Ramos (cell line): ENCODE measurements around the gene PARD6B.

ENCODE experiments used
- in situ Hi-C: fragments of 300-500 bp; cut with MboI; formaldehyde crosslinking; loops from one replicate; pipeline ENCODE4 v1.14.3; 2022; ENCODE audit warnings: low sequenced_read_pairs; ENCODE audit not compliant: unreplicated experiment

PARD6B gene

DNA sequence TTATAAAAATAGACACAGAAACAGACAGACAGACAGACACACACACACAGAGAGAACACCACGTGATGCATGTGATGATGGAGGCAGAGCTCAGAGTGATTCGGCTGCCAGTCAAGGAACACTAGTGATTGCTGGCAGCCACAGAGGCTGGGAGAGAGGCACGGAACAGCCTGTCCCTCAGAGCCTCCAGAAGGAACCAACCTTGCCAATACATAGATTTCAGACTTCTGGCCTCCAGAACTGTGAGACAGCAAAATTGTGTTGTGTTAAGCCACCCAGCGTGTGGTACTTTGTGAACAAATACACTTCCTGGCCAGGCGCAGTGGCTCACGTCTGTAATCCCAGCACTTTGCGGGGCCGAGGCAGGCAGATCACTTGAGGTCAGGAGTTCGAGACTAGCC is 9.5 kb upstream of the PARD6B start:
- in situ Hi-C loops: no loop called here

DNA sequence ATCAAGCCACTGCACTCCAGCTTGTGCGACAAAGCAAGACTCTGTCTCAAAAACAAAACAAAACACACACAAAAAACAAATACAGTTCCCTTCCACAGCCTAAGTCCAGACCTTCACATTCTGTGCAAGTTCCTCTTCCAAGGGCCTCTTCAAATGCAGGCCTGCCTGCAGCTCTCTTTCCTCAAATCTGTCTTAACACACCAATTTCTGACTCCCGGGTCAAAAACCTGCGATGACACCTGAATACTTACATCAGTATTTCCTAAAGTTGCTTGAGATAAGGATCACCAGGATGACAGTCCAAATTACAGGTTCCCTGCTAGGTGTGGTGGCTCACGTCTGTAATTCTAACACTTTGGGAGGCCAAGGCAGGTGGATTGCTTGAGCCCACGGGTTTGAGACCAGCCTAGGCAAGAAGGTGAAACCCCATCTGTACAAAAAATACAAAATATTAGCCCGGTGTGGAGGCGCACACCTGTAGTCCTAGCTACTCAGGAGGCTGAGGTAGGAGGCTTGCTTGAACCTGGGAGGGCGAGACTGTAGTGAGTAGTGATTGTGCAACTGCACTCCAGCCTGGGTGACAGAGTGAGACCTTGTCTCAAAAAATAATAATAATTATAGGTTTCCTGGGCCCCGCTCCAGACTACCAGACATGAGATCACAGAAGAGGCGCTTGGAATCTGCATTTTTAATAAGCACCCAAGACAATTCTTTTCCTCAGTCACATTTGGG is 8.8 kb upstream of the PARD6B start:
- in situ Hi-C loops: no loop called here

GRCh38 chr20:50723672-50724071 is 7.7 kb upstream of the PARD6B start:
- in situ Hi-C loops: no loop called here

GRCh38 chr20:50724112-50724725 is 7.2 kb upstream of the PARD6B start:
- in situ Hi-C loops: no loop called here

GRCh38 chr20:50724851-50725723 is 6.3 kb upstream of the PARD6B start:
- in situ Hi-C loops: no loop called here

- in situ Hi-C loops: no loop called here
Measured at GRCh38 chr20:50725724-50726005, 5.7 kb upstream of the PARD6B start.

- in situ Hi-C loops: no loop called here
Measured at GRCh38 chr20:50726955-50727791, 4.2 kb upstream of the PARD6B start.

- in situ Hi-C loops: no loop called here
Measured at GRCh38 chr20:50727792-50728485, 3.4 kb upstream of the PARD6B start.

DNA sequence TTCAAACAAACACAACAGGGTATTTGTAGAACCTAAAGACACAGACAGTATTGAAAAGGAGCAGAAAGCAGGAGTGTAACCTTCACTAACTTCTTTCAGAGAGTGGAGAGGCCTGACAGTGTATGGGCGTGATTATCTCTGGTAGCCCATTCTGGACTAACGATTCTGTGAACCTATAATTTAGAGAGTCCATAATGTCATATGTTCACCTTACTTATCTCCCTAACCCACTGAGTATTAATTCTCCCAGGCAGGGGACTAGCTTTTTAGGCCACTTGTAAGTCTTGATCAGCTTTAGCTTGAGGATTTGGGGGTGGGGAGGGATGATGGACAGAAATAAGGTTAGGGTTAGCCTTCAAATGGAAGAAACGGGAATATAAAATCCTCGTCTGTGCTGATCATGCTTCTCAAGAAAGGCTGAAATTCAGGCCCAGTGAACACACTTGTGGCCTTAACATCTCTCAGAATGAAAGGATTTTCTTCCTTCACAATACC is 2.8 kb upstream of the PARD6B start:
- in situ Hi-C loops: no loop called here

DNA sequence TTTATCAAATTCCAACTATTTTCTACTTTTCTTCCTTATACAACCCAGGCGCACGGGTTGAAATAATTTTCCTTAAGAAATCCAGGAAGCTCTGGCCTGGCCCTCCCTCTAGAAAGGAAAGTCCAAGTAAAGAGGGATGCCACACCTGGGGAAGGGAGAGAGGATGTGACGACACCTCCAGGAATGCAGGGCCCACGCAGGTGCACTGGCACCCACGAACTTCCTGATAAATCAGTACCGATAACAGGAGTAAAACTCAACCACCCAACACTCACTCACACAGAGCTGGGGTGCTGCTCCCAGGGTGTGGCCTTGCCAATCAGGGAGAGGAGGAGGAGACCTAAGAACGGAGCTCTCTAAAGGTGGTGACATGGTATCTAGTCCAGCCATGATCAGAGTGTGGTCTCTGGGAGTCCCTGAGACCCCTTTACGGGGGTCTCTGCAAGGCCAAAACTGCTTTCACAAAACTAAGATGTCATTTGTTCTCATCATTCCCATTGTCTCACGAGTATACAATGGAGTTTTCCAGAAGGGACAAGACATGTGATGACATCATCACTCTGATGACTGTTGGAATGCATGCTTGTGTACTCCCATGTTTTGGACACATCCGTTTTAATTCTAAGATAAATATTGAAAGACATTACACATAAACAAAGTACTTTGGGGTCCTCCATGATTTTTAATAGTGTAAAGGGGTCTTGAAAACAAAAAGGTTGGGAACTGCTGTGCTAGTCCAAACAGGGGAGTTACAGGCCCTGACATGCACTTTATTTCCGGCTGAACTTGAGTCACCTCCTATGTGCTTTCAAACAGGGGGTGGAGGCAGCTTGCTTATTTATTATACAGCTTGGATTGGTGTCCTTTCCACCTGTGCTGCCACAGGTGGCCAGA is 2.2 kb upstream of the PARD6B start:
- in situ Hi-C loops: no loop called here

GRCh38 chr20:50729901-50730764 is 1.2 kb upstream of the PARD6B start:
- in situ Hi-C loops: no loop called here

DNA sequence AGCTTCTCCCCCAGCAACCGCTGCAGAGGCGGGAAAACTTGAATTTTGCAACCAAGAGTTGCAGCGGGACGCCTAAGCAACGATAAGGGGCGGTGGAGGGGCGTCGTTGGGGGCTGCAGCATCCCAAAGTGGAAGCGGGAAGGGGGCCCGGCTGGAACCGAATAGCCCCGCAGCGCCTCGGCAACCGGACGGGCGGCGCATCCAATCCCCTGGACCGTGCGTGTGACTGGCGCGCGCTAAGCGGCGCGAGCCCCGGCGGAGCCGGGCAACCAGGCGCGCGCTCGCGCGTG is 670 bp upstream of the PARD6B start:
- in situ Hi-C loops: no loop called here

- in situ Hi-C loops: no loop called here
Measured at GRCh38 chr20:50731930-50732690, 730 bp downstream of the PARD6B start.

DNA sequence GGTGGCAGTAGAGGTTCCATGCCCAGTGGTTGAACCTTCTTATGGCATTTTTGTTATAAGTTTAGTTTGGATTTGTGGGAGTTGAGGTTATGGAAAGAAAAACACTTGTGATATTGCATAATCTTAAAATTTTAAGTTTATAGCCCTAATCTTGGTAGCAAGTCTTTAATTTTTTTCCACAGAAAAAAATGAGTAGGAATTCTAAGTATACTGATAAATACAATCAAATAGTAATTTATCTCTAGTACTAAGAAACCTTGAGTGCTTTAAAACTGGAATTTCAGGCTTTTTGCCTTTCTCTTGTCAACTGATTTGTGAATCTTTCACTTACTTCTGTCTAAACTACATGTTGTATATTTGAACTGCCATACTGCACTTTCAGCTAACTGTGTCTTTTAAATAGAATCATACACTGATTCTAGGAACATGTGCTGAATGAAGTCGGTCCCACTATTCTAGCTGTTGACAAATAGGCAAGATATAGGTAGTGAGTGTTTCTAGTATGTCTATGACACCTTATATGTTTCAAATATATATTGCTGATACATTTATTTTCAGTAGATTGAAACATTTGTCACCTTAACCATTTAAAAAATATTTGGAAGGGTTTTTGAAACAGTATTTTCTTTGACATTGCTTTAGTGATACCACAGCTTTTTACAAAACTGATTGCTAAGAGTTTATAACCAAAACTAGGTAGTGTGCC is 2.4 kb downstream of the PARD6B start:
- in situ Hi-C loops: no loop called here

DNA sequence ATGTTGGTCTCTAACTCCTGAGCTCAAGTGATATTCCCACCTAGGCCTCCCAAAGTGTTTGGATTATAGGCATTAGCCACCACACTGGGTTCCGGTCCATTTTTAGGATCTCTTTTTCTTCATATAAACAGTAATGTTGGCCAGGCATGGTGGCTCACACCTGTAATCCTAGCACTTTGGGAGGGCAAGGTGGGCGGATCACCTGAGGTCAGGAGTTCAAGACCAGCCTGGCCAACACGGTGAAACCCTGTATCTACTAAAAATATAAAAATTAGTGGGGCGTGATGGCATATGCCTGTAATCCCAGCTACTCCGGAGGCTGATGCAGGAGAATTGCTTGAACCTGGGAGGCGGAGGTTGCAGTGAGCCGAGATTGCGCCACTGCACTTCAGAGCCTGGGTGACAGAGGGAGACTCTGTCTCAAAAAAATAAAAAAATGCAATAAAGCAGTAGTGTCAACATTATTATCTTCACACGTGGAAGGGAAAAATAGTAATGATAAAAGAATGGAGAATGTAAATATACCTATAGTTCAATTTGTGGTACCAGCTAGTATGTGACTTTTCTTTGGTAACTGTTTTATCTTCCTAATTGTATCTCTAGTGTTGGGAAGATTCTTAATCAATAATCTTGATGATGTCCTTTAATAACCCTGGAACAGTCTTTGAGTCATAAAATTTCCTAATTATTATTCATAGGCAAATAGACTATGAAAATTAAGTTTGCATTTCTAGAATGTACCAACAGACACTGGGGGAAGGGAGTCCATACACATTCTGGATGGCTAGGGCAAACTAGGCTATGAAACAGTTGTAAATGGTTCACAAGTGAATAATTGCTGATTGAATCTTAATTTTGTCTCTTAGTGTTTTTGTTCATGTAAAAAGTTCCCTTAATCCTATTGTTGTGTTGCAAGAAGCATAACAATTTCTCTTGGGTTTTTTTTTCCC is 3.6 kb downstream of the PARD6B start:
- in situ Hi-C loops: no loop called here

GRCh38 chr20:50735813-50736212 is 4.4 kb downstream of the PARD6B start:
- in situ Hi-C loops: no loop called here
